ENCODE data around the gene NCF4. TPM values are rescaled to one million over a fixed set of nuclear protein-coding genes. Genes with fewer than 3 reads are reported as not detected.

Gene NCF4
- total RNA-seq, 1 experiment from 2014 or later, result not detected

DNA sequence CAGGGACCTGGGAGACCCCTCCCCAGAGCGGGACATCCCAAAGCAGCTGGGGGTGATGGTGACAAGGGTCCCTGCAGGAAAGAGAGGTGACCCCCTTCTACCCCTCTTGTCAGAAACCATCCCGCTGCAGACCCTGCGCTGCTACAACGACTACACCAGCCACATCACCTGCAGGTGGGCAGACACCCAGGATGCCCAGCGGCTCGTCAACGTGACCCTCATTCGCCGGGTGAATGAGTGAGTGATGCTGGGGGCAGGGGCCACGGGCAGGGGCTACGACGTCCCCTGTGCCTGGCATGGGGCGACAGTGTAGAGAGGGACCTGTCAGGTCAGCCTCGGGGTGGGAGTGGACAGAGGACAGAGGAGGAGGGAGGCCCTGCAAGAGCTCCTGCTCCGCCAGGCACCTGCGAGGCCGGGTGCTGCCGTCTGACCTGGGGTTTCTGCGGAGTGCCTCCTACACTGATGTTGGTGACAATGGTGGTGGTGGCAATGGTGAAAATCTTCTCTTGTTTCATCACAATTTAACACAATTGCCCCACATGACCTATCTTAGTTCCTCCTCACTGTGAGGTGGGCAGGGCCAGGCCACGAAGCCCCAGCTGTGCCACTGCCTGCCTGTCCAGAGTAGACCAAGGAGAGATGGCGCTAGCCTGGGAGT, 62.5 kb downstream of the NCF4 start:
- H3K4me1 ChIP-seq (ENCODE audit: control insufficient read depth, insufficient read depth, low read length), result no peaks in the 10 kb centered on the region
- no peak overlapping the region for H3K4me3 ChIP-seq (ENCODE audit: low read depth in 2 of 2, low read length in 2 of 2)
- DNase-seq (ENCODE audit: low read depth, low spot score) (no peak), ATAC-seq (no peak)
- no peaks in the 10 kb centered on the region for H3K9me3 ChIP-seq (ENCODE audit: control insufficient read depth, insufficient read depth, low read depth, low read length)
- in situ Hi-C loops (cut with HindIII; ENCODE audit: low pct_unique_long_range_greater_than_20kb, low sequenced_read_pairs) (no loop called here), intact Hi-C loops (cut with micrococcal nuclease; ENCODE audit: unreplicated experiment) (no loop called here)
- H3K27ac ChIP-seq (ENCODE audit: low read length), result no peak overlapping the region
- POLR2A ChIA-PET, result no interaction called here
- BruUV-seq (replicated peaks), result no TSS peak
- no peaks in the 10 kb centered on the region for H3K36me3 ChIP-seq (ENCODE audit: control insufficient read depth, insufficient read depth, low read length)
- H3K27me3 ChIP-seq (ENCODE audit: control insufficient read depth, insufficient read depth, low read length), result peaks cover 2% of the 10 kb centered on the region; the same call in 1 of the 2 replicates
- CTCF ChIA-PET, result no interaction called here
- TF ChIP-seq REST (IDR thresholded peaks at IDR 0.05; ENCODE audit: insufficient read depth in 1 of 2, low read depth in 2 of 2, low read length in 1 of 2) (no peak), POLR2AphosphoS5 (IDR thresholded peaks at IDR 0.05; ENCODE audit: low read depth, low read length) (no peak), SIN3A (IDR thresholded peaks at IDR 0.05; ENCODE audit: borderline replicate concordance, insufficient read depth, low read depth, low read length) (no peak)
- TF ChIP-seq, protein P1, sequence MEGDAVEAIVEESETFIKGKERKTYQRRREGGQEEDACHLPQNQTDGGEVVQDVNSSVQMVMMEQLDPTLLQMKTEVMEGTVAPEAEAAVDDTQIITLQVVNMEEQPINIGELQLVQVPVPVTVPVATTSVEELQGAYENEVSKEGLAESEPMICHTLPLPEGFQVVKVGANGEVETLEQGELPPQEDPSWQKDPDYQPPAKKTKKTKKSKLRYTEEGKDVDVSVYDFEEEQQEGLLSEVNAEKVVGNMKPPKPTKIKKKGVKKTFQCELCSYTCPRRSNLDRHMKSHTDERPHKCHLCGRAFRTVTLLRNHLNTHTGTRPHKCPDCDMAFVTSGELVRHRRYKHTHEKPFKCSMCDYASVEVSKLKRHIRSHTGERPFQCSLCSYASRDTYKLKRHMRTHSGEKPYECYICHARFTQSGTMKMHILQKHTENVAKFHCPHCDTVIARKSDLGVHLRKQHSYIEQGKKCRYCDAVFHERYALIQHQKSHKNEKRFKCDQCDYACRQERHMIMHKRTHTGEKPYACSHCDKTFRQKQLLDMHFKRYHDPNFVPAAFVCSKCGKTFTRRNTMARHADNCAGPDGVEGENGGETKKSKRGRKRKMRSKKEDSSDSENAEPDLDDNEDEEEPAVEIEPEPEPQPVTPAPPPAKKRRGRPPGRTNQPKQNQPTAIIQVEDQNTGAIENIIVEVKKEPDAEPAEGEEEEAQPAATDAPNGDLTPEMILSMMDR (IDR thresholded peaks at IDR 0.05), result no peak

DNA sequence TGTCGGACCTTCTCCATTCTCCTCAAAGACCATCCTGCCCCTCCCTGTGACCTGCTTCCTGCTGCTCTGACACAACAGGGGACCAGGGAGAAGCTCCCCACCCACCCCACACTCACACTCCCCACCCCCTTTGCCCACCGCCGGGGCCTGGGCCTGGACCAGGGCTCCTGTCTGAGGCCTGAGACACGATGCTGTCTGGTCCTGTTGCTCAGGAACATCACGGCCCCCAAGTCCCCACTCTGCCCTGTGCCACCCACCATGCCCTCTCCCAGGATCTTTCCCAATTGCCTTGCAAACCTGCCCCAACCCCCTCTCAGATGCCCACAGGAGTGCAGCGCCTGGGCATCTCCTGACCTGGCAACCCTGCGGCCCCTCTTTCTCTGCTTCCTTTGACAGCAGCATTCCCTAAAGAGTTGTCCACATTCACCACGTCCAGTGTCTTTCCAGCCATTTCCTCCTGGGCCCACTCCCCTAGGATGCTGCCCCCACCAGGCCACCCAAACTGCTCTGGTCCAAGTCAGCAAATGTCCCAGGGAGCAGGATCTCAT, 63.4 kb downstream of the NCF4 start:
- Histone ChIP-seq H3K27ac (ENCODE audit: low read length) (no peak overlapping the region), H3K9me3 (ENCODE audit: control insufficient read depth, insufficient read depth, low read depth, low read length) (no peaks in the 10 kb centered on the region), H3K27me3 (ENCODE audit: control insufficient read depth, insufficient read depth, low read length) (no peaks in the 10 kb centered on the region), H3K36me3 (ENCODE audit: control insufficient read depth, insufficient read depth, low read length) (no peaks in the 10 kb centered on the region), H3K4me1 (ENCODE audit: control insufficient read depth, insufficient read depth, low read length) (no peaks in the 10 kb centered on the region), H3K4me3 (ENCODE audit: low read depth in 2 of 2, low read length in 2 of 2) (no peak overlapping the region)
- ChIA-PET CTCF (no interaction called here), POLR2A (no interaction called here)
- TF ChIP-seq POLR2AphosphoS5 (IDR thresholded peaks at IDR 0.05; ENCODE audit: low read depth, low read length) (no peak), TCF7L2 (IDR thresholded peaks at IDR 0.05; ENCODE audit: low read depth, low read length) (no peak), REST (IDR thresholded peaks at IDR 0.05; ENCODE audit: insufficient read depth in 1 of 2, low read depth in 2 of 2, low read length in 1 of 2) (no peak)
- TF ChIP-seq, protein P1 (IDR thresholded peaks at IDR 0.05), result no peak
- in situ Hi-C loops (cut with HindIII; ENCODE audit: low pct_unique_long_range_greater_than_20kb, low sequenced_read_pairs) (no loop called here), intact Hi-C loops (cut with micrococcal nuclease; ENCODE audit: unreplicated experiment) (no loop called here)
- ATAC-seq, result no peak
- no TSS peak for BruUV-seq (replicated peaks)
- no peak for DNase-seq (ENCODE audit: low read depth, low spot score)

Measured in Panc1 (cell line).